GM18508 (cell line): ENCODE data around the gene UHRF2.
"Not testable (repeated sequence)": the region's sequence is repeated elsewhere in the genome, so short reads cannot be mapped to it uniquely, and the experiment has no call there.

Experiments
- ATAC-seq: cut with Tn5 transposase; IDR thresholded peaks from one replicate; pipeline ENCODE4 v1.9.1; 2021; ENCODE audit warnings: moderate number of reproducible peaks; ENCODE audit not compliant: insufficient read depth, unreplicated experiment

Gene UHRF2, protein sequence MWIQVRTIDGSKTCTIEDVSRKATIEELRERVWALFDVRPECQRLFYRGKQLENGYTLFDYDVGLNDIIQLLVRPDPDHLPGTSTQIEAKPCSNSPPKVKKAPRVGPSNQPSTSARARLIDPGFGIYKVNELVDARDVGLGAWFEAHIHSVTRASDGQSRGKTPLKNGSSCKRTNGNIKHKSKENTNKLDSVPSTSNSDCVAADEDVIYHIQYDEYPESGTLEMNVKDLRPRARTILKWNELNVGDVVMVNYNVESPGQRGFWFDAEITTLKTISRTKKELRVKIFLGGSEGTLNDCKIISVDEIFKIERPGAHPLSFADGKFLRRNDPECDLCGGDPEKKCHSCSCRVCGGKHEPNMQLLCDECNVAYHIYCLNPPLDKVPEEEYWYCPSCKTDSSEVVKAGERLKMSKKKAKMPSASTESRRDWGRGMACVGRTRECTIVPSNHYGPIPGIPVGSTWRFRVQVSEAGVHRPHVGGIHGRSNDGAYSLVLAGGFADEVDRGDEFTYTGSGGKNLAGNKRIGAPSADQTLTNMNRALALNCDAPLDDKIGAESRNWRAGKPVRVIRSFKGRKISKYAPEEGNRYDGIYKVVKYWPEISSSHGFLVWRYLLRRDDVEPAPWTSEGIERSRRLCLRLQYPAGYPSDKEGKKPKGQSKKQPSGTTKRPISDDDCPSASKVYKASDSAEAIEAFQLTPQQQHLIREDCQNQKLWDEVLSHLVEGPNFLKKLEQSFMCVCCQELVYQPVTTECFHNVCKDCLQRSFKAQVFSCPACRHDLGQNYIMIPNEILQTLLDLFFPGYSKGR

DNA sequence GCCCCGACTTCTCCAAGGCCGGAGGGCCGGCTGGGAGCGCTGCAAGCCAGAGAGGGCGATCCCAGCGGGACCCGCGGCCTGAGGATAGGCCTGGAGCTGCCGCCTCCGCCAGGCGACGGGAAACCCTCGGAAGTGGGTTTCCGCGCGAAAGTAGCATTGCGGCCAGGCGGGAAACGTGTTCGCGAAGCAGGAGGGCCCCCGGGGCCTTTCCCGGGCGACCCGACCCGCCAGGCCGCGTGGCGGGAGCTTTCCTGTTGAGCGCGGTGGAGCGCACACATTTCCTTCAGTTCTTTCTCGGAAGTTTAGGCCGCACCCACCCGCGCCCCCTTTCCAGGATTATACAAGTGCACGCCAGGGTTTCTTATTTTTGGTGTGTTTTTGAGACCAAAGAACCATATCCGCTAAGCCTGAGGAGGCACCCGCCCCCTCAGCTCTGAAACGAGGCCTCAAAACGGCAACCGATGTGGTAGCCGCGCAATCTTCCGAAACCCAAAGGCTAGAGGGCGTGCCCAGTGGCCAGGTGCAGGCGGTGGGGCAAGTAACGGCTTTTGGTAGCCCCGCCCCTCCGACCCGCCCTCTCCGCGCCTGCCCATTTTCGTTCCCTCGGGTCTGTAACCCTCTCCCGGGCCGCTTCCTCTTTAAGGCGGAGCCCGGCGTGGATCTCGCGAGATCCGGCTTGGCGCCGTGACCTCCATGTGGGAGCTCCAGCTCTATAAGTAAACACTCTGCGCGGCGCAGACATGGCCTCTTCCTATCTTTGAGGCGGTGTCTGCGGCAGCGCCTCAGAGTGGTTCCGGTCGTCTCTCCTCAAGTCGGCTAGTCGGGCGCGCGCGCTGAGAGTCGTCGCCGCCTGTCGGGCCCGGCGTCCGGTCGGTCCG is at the start of gene UHRF2:
TSS of gene UHRF2 (plus strand) at position 713 of the 878 bp plus-strand sequence. CDS start 292 bp downstream, outside the sequence.
- peak; percentile 75 for ATAC-seq

DNA sequence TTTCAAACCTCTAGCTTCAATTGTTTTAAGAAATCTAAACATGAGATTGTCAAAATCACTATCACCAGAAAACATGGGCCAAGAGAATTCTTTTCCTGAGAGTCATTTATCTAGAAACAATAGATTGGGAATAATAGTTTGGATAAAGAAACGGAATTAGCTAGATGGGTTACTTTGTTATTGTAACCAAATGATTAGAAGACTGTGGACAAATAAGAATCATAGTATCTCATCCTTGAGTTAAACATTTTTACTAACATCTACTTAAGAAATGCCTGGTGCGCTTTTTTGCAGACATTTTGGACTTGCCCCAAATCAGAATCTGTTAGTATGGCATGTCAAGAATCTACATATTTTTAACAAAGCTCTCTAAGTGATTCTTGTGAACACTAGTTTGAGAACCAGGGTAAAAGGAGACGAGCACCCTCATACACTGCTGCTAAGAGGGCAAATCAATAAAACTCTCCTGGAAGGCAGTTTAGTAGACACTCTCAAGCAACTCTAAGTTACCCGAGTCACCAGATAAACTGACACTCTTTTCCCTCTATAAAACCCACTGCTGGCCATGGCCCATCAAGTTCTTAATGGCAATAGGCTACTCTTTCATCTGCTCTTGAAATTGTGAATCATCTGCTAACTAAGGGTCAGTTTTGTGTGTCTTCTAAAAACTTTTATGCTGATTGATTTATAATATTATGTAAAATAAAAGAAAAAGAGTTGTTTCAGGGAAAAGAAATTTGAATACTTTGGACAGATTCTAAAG is 45.7 kb upstream of the UHRF2 start:
- ATAC-seq = no peak

DNA sequence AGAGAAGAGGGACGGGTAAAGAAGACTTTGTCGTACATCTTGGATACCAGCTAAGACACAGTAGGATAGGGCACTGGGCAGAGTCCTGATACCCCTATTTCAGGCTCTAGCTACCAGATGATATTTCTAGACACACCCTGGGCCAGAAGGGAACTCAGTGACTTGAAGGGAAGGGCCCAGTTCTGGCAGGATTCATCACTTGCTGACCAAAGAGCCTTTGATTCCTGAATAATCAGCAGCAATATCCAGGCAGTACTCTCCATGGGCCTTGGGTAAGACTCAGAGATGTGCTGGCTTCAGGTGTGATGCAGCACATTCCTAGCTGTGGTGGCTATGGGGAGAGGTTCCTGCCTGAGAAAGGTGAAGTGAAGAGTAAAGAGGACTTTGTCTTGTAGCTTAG is 44.2 kb upstream of the UHRF2 start:
- ATAC-seq = no peak

DNA sequence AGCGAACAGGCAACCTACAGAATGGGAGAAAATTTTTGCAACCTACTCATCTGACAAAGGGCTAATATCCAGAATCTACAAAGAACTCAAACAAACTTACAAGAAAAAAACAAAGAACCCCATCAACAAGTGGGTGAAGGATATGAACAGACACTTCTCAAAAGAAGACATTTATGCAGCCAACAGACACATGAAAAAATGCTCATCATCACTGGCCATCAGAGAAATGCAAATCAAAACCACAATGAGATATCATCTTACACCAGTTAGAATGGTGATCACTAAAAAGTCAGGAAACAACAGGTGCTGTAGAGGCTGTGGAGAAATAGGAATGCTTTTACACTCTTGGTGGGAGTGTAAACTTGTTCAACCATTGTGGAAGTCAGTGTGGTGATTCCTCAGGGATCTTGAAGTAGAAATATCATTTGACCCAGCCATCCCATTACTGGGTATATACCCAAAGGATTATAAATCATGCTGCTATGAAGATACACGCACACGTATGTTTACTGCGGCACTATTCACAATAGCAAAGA is 31.5 kb upstream of the UHRF2 start:
- not testable (repeated sequence) for ATAC-seq

DNA sequence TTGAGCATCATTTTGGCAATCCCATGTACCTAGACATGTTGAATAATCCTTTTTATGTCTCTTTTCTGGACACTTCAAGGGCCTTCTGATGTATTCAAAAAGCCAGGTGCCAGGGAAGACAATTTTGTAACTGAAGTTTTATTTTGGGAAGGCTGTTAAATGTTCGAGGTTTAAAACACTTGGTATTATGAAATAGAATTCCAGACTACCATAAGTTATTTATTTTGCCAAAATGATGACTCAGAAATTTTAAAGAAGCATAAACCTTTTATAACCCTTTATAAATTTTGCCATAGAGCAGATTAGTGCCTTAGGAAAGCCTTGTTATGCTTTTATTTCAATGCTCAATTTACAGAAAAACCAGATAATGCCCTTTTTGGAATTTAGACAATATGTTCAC is 30.3 kb upstream of the UHRF2 start:
- ATAC-seq = no peak

DNA sequence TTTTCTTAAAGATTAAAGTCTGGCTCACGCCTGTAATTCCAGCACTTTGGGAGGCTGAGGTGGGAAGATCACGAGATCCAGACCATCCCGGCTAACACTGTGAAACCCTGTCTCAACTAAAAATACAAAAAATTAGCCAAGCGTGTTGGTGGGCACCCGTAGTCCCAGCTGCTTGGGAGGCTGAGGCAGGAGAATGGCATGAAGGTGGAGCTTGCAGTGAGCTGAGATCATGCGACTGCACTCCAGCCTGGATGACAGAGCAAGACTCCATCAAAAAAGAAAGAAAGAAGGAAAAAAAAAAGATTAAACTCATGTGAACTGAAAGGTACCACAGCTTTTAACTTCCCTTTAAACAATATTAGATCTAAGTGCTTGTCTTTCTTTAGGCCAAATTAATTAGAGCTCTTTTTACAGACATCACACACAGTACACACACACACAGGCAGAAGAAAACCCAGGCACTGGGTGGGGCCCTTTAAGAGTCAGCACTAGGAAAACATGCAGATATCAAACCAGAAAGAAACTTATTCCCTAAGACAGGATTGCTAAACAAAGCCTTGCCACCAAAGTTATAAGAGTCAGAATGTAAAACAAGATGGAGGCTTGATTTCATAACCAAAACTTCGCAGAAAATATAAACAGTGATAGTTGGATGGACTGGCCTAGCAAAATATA is 29.3 kb upstream of the UHRF2 start:
- no peak for ATAC-seq

DNA sequence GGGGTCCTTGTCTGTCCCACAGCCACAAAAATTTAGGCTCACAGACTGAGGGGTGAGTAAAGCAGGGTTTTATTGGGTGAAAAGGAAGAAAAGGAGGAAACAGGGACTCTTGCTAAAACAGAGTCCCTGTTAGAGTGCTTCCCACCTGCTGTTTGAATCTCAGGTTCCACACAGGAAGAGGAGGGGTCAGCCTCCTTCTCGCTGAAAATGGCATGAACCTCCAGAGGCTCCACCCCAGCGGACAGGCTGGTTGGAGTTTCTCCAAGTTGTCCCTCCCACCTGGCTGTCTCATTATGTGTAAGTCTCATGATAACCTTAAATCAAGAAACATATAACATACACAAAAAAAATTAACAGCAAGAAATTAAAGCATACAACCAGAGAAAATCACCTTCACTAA is 28.3 kb upstream of the UHRF2 start:
- ATAC-seq = no peak

DNA sequence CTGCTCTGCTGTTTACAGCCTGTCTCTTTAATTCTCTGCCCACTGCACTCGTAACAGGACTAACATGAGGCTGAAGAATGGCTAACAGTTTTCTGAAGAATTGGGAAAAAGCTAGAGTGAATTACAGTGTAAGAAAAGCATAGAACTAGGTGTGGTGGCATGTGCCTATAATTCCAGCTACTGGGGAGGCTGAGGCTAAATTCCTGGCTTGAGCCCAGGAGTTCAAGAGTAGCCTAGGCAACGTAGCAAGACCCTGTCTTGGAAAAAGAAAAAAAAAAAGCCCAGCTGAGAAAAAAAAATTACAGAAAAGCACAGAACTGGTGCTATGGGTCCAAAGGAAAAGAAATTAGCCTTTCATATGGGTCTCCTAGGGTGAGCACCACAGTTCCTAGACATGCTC is 13.9 kb upstream of the UHRF2 start:
- no peak for ATAC-seq

DNA sequence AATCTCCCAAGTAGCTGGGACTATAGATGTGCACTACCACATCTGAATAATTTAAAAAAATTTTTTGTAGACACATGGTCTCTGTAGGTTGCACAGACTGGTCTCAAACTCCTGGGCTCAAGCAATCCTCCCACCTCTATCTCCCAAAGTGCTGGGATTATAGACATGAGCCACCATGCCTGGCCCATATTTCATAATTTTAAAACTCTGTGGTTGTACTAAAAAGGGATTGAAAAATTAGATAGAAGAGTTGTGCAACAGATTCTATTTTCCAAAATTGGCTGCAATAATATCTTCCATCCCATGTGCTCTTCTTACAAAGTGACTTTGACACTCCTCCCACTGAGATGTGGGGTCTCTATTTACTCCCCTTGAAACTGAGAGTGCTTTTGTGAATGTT is 7.6 kb upstream of the UHRF2 start:
- ATAC-seq = no peak

DNA sequence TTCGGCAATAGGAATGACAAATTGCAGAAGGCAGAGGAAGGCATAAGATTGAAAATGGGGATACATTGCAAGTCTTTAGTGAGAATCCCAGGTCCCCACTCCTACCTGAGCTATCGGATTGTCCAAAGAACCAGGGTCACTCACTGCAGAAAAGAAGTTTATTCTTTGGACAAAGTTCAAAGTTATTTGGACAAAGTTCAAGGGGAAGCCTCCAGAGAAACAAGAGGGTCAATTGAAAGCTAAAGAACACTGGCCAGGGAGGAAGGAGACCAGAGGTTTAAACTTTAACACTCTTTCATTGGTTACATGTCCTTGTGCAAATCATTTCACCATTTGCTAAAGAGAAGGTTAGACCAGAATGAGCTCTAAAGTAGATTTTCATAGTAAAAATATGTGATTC is 5.2 kb upstream of the UHRF2 start:
- ATAC-seq = no peak

DNA sequence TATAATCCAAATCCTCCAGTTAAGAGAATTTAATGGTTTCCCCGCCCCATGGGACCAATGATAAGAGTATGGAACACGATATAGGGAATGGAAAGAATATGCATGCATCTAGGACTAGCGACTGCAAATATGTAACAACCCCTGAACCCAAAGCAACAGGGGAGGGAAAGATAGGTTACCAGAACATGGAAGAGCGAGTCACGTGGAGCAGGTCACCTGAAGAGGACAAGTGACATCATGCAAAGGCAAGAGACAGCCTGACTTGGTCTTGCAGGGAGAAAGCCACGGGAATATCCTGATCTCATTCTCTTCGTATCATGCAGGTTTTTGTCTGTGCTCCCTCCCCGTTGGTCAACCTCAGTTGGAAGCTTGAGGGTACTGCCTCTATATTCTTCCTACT is 4.7 kb upstream of the UHRF2 start:
- ATAC-seq = no peak

DNA sequence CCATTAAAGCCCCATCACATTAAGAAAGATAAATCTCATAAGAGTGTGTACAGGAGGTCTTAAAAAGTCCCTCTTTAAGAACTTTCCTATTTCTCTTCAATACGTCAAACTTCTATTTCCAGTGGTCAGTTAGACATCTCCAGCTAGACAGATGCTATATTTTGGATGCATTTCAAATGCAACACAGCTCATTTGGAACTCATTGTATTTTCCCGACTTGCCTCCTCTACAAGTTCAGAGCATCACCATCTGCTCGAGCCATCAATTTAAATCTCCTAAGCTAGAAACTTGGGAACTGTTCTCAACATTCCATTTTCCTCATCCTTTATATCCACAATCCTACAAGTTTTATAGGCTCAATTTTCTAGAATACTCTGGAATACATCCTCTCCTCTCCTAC is 3.2 kb upstream of the UHRF2 start:
- ATAC-seq = no peak

DNA sequence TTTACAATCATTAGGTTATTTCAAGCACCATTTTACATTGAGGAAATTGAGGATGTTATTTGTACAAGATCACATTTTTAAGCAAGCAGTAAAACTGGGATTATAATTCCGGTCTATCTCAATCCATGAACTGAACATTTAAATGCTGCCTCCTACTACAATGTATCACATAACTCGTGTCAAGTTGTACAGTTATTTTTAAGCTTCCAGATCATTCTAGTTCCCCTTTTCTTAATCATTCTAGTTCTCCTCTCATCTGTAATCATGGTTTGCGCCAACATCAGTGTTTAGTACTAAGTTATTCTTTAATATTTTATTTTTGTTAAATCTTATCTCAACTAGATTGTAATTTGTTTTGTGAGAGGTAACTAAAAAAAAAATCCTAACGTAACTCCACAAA is 2.4 kb upstream of the UHRF2 start:
- no peak for ATAC-seq

DNA sequence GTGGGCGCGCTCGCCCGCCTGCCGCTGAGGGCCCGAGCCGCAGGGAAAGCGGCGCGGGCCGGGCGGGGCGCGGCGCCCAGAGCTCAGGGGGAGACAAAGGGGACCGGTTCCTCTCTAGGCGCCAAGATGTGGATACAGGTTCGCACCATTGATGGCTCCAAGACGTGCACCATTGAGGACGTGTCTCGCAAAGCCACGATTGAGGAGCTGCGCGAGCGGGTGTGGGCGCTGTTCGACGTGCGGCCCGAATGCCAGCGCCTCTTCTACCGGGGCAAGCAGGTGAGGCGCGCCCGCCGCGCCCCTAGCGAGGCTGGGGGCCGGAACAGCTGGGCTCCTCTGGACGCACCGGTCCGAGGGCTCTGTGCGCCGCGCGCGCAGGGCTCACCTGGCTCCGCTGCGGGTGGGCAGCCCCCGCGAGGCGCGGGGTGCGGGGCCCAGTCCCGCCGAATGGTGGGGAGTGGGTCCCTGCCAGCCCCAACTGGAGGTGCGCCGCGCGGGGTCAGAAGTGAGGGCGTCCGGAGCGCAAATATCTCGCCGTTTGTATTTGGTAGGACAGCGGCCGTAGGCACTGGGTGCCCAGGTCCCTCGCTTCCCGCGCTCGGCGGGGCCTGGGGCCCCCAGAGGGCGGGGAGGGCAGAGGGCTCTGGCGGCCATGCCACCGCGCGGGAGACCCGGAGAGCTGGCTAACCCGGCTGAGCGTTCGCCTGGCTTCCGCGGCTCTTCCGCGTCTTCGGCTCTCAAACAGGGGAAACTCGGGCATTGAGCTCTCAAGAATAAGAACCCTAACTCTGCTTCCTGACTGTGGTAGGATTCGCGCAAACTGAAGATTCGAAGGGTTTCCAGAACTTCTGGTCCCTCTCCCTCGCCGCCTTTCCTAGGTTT is 607 bp downstream of the UHRF2 start:
- peak; percentile 0 for ATAC-seq

DNA sequence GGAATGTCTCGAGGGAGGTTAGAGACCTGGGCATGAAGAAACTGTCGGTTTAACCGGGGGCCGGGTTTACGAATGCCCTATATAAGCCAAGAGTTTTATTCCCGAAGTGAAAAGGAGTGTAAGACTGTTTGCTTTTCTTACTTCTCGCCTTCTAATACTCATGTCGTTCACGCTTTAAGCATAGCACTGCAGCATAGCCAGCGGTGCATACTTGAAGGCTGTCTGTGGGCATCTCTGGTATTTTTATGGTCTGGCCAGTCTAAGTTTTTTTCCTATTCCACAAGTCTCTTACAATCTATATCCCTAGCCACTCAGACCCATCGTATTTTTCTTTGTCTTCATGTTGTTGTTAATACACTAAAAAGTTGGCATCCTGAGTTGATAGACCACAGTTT is 1.2 kb downstream of the UHRF2 start:
- no peak for ATAC-seq

DNA sequence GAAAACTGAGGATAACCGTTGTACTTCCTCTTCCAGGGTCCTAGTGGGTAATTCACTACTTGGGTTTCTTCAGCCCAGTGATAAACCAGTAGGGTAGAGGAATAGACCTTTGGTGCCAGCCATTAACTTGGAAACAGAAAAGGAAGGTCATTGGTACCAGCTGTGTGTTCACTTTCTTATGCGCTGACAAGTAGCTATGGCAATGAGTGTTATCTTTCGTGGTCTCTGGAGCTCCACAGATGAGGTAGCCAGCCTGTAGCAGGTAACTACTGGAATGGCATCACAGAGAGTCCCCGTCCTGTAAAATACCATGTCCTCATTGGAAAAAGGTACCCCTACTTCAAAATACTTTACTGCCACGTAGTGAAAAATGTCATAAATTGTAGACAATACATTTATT is 2.3 kb downstream of the UHRF2 start:
- ATAC-seq = no peak

DNA sequence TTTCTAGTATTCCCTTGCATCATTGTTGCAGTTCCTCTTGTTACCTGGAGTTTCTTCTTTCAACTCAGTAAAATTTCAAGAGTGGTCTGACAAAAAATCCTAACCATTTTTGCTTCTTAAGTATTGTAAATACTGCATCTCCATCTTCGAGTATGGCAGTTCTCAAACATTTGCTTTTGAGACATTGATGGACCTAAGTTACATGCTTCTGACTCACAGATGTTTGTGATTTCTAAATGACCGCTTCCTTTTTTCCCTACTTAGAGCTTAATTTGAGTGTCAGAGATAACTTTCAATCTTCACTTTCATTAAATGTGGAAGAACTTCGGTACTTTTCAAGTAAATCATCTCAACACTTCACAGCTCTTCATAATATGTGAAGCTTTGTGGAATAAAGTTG is 4.2 kb downstream of the UHRF2 start:
- no peak for ATAC-seq

DNA sequence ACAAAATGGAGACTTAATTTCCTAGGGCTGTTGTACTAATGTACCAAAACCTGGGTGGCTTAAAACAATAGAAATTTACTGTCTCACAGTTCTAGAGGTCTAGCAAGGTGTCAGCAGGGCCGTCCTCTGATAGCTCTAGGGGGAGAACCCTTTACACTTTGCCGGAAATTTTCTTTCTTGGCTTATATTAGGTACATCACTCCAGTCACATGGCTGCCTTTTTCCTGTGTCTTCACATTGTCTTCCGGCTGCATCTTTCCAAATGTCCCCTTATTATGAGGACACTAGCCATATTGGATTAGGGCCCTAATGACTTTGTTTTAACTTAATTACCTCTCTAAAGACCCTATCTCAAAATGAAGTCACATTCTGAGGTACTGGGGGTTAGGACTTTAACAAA is 5.8 kb downstream of the UHRF2 start:
- no peak for ATAC-seq
